NOMO-1 treated with dmso at 0.1 percent for 144 hours (cell line): ENCODE measurements around the gene STK24.

ENCODE experiments used
- DNase-seq: peaks from one replicate; lab custom pipeline; 2025; ENCODE audit not compliant: unreplicated experiment; lab: John Stamatoyannopoulos, UW

STK24 gene

GRCh38 chr13:98584668-98585397 lies 7.9 kb upstream of the STK24 start:
- DNase-seq: no peak

- no peak for DNase-seq
Observed at GRCh38 chr13:98582947-98583346, 6.0 kb upstream of the STK24 start.

GRCh38 chr13:98581971-98582702 lies 5.2 kb upstream of the STK24 start:
- DNase-seq: no peak

GRCh38 chr13:98581381-98581780 lies 4.5 kb upstream of the STK24 start:
- no peak for DNase-seq

- DNase-seq: no peak
Observed at GRCh38 chr13:98580420-98580819, 3.5 kb upstream of the STK24 start.

GRCh38 chr13:98577836-98578285 lies 954 bp upstream of the STK24 start:
- no peak for DNase-seq

- DNase-seq: no peak
Observed at GRCh38 chr13:98576200-98576945, 534 bp downstream of the STK24 start.

GRCh38 chr13:98575904-98576199 lies 1.1 kb downstream of the STK24 start:
- no peak for DNase-seq

GRCh38 chr13:98575009-98575903 lies 1.7 kb downstream of the STK24 start:
- no peak for DNase-seq

- DNase-seq: no peak
Observed at GRCh38 chr13:98571955-98572662, 4.8 kb downstream of the STK24 start.

- peak; percentile 35 for DNase-seq
Observed at GRCh38 chr13:98570929-98571372, 6.0 kb downstream of the STK24 start.

- peak; percentile 72 for DNase-seq
Observed at GRCh38 chr13:98569494-98570367, 7.2 kb downstream of the STK24 start.

- no peak for DNase-seq
Observed at GRCh38 chr13:98568918-98569317, 8.0 kb downstream of the STK24 start.

GRCh38 chr13:98567140-98567539 lies 9.8 kb downstream of the STK24 start:
- DNase-seq: no peak

GRCh38 chr13:98565726-98566565 lies 11.0 kb downstream of the STK24 start:
- DNase-seq: no peak

GRCh38 chr13:98564204-98564603 lies 12.7 kb downstream of the STK24 start:
- no peak for DNase-seq

- DNase-seq: no peak
Observed at GRCh38 chr13:98563071-98563470, 13.8 kb downstream of the STK24 start.

- no peak for DNase-seq
Observed at GRCh38 chr13:98559169-98559568, 17.7 kb downstream of the STK24 start.
